H1 (cell line): ENCODE measurements around the gene ARHGEF25. TPM values are rescaled to one million over a fixed set of nuclear protein-coding genes. Genes with fewer than 3 reads are reported as not detected.

Experiments
- CTCF ChIA-PET: fragments of 300-600 bp; sonication (Branson Sonifier 250); formaldehyde crosslinking; loops from one replicate; lab custom pipeline; 2021; ENCODE audit not compliant: partially characterized antibody; lab: Charles Lee
- POLR2A ChIA-PET: fragments of 300-600 bp; sonication (Branson Sonifier 250); formaldehyde crosslinking; loops from one replicate; lab custom pipeline; 2021; ENCODE audit warnings: inconsistent platforms; ENCODE audit not compliant: partially characterized antibody; lab: Charles Lee
- DNase-seq, 2 experiments: peaks; one replicate each; pipeline versions ENCODE4 v3.0.0 to v3.0.0-alpha.2; 2010 to 2022; ENCODE audit warnings: low spot score in 2 of 2, low read depth in 1 of 2, mixed read lengths in 1 of 2
- FAIRE-seq: peaks from 2 replicates; lab custom pipeline; 2011; peaks lifted over from hg19 to GRCh38; lab: Jason Lieb, UNC
- H2AFZ ChIP-seq: 2 replicates; pipeline ENCODE4 v1.8.1; 2012; ENCODE audit warnings: low read length, inconsistent platforms
- H2AK5ac ChIP-seq: 2 replicates; pipeline ENCODE4 v1.6.1; 2013; ENCODE audit warnings: low read depth, low read length
- H2BK120ac ChIP-seq: replicated peaks from 2 replicates; pipeline ENCODE3; 2013; ENCODE audit warnings: low read depth, low read length, inconsistent platforms
- H2BK12ac ChIP-seq: 2 replicates; pipeline ENCODE4 v1.6.1; 2013; ENCODE audit warnings: low read depth, low read length
- H2BK15ac ChIP-seq: 2 replicates; pipeline ENCODE4 v1.6.1; 2013; ENCODE audit warnings: low read length
- H2BK20ac ChIP-seq: 2 replicates; pipeline ENCODE4 v1.6.1; 2013; ENCODE audit warnings: low read length
- H2BK5ac ChIP-seq: 2 replicates; pipeline ENCODE4 v1.6.1; 2013; ENCODE audit warnings: low read depth, low read length
- H3K14ac ChIP-seq: 2 replicates; pipeline ENCODE4 v1.6.1; 2013; ENCODE audit warnings: inconsistent platforms; ENCODE audit not compliant: insufficient read length
- H3K18ac ChIP-seq: 2 replicates; pipeline ENCODE4 v1.6.1; 2013; ENCODE audit warnings: low read length; ENCODE audit errors: extremely low read depth
- H3K23ac ChIP-seq: 2 replicates; pipeline ENCODE4 v1.6.1; 2013; ENCODE audit warnings: inconsistent platforms; ENCODE audit not compliant: insufficient read length
- H3K23me2 ChIP-seq: 2 replicates; pipeline ENCODE4 v1.6.1; 2013; ENCODE audit warnings: low read depth, low read length
- H3K27ac ChIP-seq: 2 replicates; pipeline ENCODE4 v1.6.1; 2011; ENCODE audit warnings: low read depth, low read length, inconsistent platforms
- H3K27me3 ChIP-seq, 4 experiments: replicated peaks in 1 of 4; 1 replicate in 1 of 4; 2 replicates in 3 of 4; pipeline versions ENCODE4 v1.6.1 to v1.8.1; 2011 to 2013; ENCODE audit warnings: low read length in 3 of 4, mild to moderate bottlenecking in 3 of 4, inconsistent platforms in 2 of 4, mixed read lengths in 2 of 4, moderate library complexity in 1 of 4; ENCODE audit not compliant: control insufficient read depth in 3 of 4, insufficient read depth in 3 of 4; ENCODE audit errors: extremely low read depth in 1 of 4
- H3K36me3 ChIP-seq, 4 experiments: 2 replicates each; pipeline versions ENCODE4 v1.6.1 to v1.8.1; 2011 to 2013; ENCODE audit warnings: mild to moderate bottlenecking in 4 of 4, low read length in 3 of 4, moderate library complexity in 2 of 4, control low read depth in 1 of 4, inconsistent platforms in 1 of 4; ENCODE audit not compliant: insufficient read depth in 4 of 4, control insufficient read depth in 2 of 4
- H3K4ac ChIP-seq: replicated peaks from 2 replicates; pipeline ENCODE3; 2013; ENCODE audit warnings: low read length, low read depth, mixed read lengths, inconsistent platforms; ENCODE audit not compliant: insufficient read length
- H3K4me1 ChIP-seq, 4 experiments: replicated peaks in 1 of 4; 1 replicate in 1 of 4; 2 replicates in 3 of 4; pipeline versions ENCODE4 v1.6.1 to v1.8.1; 2011 to 2013; ENCODE audit warnings: low read length in 3 of 4, inconsistent platforms in 2 of 4, mixed read lengths in 1 of 4; ENCODE audit not compliant: insufficient read depth in 4 of 4, control insufficient read depth in 3 of 4
- H3K4me2 ChIP-seq, 2 experiments: 2 replicates each; pipeline versions ENCODE4 v1.6.1 to v1.8.1; 2011 to 2013; ENCODE audit warnings: low read depth in 2 of 2, low read length in 2 of 2, control low read depth in 1 of 2, inconsistent platforms in 1 of 2, mild to moderate bottlenecking in 1 of 2; ENCODE audit not compliant: insufficient read depth in 1 of 2
- H3K4me3 ChIP-seq, 4 experiments: fragments of 200-600, 300-600 bp in 1 of 4; sonication (generic), shearing (Covaris generic), sonication (Bioruptor Twin) in 1 of 4; 2 replicates each; pipeline versions ENCODE4 v1.5.1 to v1.8.1; 2011 to 2016; ENCODE audit warnings: low read length in 4 of 4, low read depth in 3 of 4, control low read depth in 2 of 4, inconsistent platforms in 2 of 4, mild to moderate bottlenecking in 2 of 4, mixed read lengths in 1 of 4, moderate library complexity in 1 of 4; ENCODE audit not compliant: insufficient read depth in 2 of 4; ENCODE audit errors: extremely low read depth in 1 of 4
- H3K56ac ChIP-seq: replicated peaks from 2 replicates; pipeline ENCODE3; 2013; ENCODE audit warnings: low read depth, mild to moderate bottlenecking, mixed read lengths, low read length, inconsistent platforms; ENCODE audit not compliant: insufficient read length
- H3K79me1 ChIP-seq: 2 replicates; pipeline ENCODE4 v1.6.1; 2013; ENCODE audit warnings: low read depth, low read length, control low read depth
- H3K79me2 ChIP-seq, 2 experiments: 2 replicates each; pipeline versions ENCODE4 v1.6.1 to v1.8.1; 2012 to 2013; ENCODE audit warnings: low read length in 2 of 2, mild to moderate bottlenecking in 2 of 2, inconsistent platforms in 1 of 2; ENCODE audit not compliant: insufficient read depth in 2 of 2, control insufficient read depth in 1 of 2
- H3K9ac ChIP-seq, 4 experiments: replicated peaks in 1 of 4; 1 replicate in 1 of 4; 2 replicates in 3 of 4; pipeline versions ENCODE4 v1.6.1 to v1.8.1; 2011 to 2013; ENCODE audit warnings: low read depth in 3 of 4, low read length in 3 of 4, control low read depth in 2 of 4, mild to moderate bottlenecking in 2 of 4, moderate library complexity in 2 of 4, inconsistent platforms in 1 of 4; ENCODE audit errors: extremely low read depth in 1 of 4
- H3K9me3 ChIP-seq, 2 experiments: 2 replicates each; pipeline versions ENCODE4 v1.6.1 to v1.8.1; 2012 to 2013; ENCODE audit warnings: mild to moderate bottlenecking in 2 of 2, moderate library complexity in 2 of 2, control low read depth in 1 of 2, inconsistent platforms in 1 of 2, low read depth in 1 of 2, low read length in 1 of 2, mixed read lengths in 1 of 2; ENCODE audit not compliant: insufficient read depth in 2 of 2
- H4K20me1 ChIP-seq, 2 experiments: replicated peaks in 1 of 2; 2 replicates each; pipeline versions ENCODE3 to v1.8.1; 2011 to 2013; ENCODE audit warnings: inconsistent platforms in 2 of 2, low read length in 2 of 2, mild to moderate bottlenecking in 1 of 2; ENCODE audit not compliant: insufficient read depth in 2 of 2, control insufficient read depth in 1 of 2
- H4K5ac ChIP-seq: 2 replicates; pipeline ENCODE4 v1.6.1; 2013; ENCODE audit warnings: low read length, low read depth, mixed read lengths, inconsistent platforms; ENCODE audit not compliant: insufficient read length
- H4K8ac ChIP-seq: 2 replicates; pipeline ENCODE4 v1.8.0; 2013; ENCODE audit warnings: mild to moderate bottlenecking, moderate library complexity, low read length, inconsistent platforms; ENCODE audit not compliant: insufficient read depth; ENCODE audit errors: extremely low read depth
- H4K91ac ChIP-seq: replicated peaks from 2 replicates; pipeline ENCODE3; 2013; ENCODE audit warnings: low read length, mixed read lengths, inconsistent platforms; ENCODE audit not compliant: insufficient read length
- BACH1 ChIP-seq: IDR thresholded peaks from 2 replicates; pipeline ENCODE4 v1.6.1; 2012; ENCODE audit warnings: low read length, improper control_type of control experiment
- BCL11A ChIP-seq, 2 experiments: IDR thresholded peaks; one replicate each; pipeline ENCODE4 v1.6.1; 2011; ENCODE audit warnings: low read depth in 2 of 2, low read length in 2 of 2, mild to moderate bottlenecking in 2 of 2
- CHD1 ChIP-seq: IDR thresholded peaks from 2 replicates; pipeline ENCODE4 v1.6.1; 2012; ENCODE audit warnings: low read depth, low read length, improper control_type of control experiment
- SP2 ChIP-seq: IDR thresholded peaks from 2 replicates; pipeline ENCODE4 v1.6.1; 2012; ENCODE audit warnings: mild to moderate bottlenecking, low read length, inconsistent platforms
- SP4 ChIP-seq: IDR thresholded peaks from 2 replicates; pipeline ENCODE4 v1.6.1; 2012; ENCODE audit warnings: low read length, inconsistent platforms
- WGBS, 2 experiments: shearing (Covaris generic) in 1 of 2; methylation state at CpG; one replicate each; pipeline versions ENCODE4 v1.1.6 to v1.1.7; 2013 to 2015; ENCODE audit warnings: low lambda C conversion rate in 2 of 2, mixed read lengths in 2 of 2, inconsistent platforms in 1 of 2, low coverage in 1 of 2, missing lambda C conversion rate in 1 of 2; ENCODE audit not compliant: insufficient replicate concordance in 2 of 2, insufficient coverage in 1 of 2, insufficient read length in 1 of 2; ENCODE audit errors: extremely low coverage in 1 of 2, missing lambda C conversion rate in 1 of 2; 5-methylcytosine and 5-hydroxymethylcytosine counted together
- polyA plus RNA-seq, 7 experiments: library from polyadenylated mRNA; depleted of rRNA in 3 of 7; stranded (reverse) in 5 of 7; unstranded in 2 of 7; fragments of >200 nt in 5 of 7; fragments of 200-250 nt in 2 of 7; gene quantifications; 1 replicate in 5 of 7; 2 replicates in 1 of 7; 4 replicates in 1 of 7; pipeline versions ENCODE4 v1.2.1 to v1.2.3, GENCODE V29; 2011 to 2013; ENCODE audit warnings: missing spikeins in 2 of 7, mixed read lengths in 2 of 7
- total RNA-seq: library from RNA; stranded (reverse); fragmentation: NEBNext Ultra II Directional; extraction: Animal tissue kit (Norgen Biotek cat#: 25700); gene quantifications from 2 replicates; pipeline ENCODE4 v1.2.1, GENCODE V29; 2021

The ARHGEF25 gene
- total and polyA plus RNA-seq, 2 of the 8 experiments (the other 6 are each of a cell fraction or from before 2014, with no cell fraction given), result 5.9 to 8.8 TPM

GRCh38 chr12:57563358-57563757 lies 47.9 kb upstream of the ARHGEF25 start:
- no peak overlapping the region for H2AK5ac ChIP-seq
- no peak overlapping the region for H2BK20ac ChIP-seq
- H3K9ac ChIP-seq, result no peak overlapping the region
- no peak overlapping the region for H3K14ac ChIP-seq
- no peak for FAIRE-seq
- CTCF ChIA-PET, result no interaction called here
- no peak overlapping the region for H3K18ac ChIP-seq
- no peaks in the 10 kb centered on the region for H3K4me1 ChIP-seq
- peaks cover 2 to 30% (median 19%) of the 10 kb centered on the region in 4 experiments; a peak in 6 of 8 replicates for H3K36me3 ChIP-seq
- no peak overlapping the region for H4K5ac ChIP-seq
- H3K23me2 ChIP-seq, result no peaks in the 10 kb centered on the region
- H3K4me3 ChIP-seq, result no peak overlapping the region
- no peaks in the 10 kb centered on the region for H3K27me3 ChIP-seq
- no peak overlapping the region for H3K4me2 ChIP-seq
- TF ChIP-seq SP4 (no peak), BCL11A (IDR thresholded peaks at IDR 0.05; ENCODE audit: low read depth in 2 of 2, low read length in 2 of 2) (no peak), BACH1 (no peak), SP2 (no peak), CHD1 (no peak)
- TF ChIP-seq, all 59 proteins: peak for 0
- H3K23ac ChIP-seq, result no peak overlapping the region
- H4K8ac ChIP-seq, result no peak overlapping the region
- H2BK5ac ChIP-seq, result no peak overlapping the region
- H3K79me1 ChIP-seq, result no peaks in the 10 kb centered on the region
- no peak overlapping the region for H3K56ac ChIP-seq
- H2AFZ ChIP-seq, result no peak overlapping the region
- WGBS, 2 experiments, result 79% methylated on average over 4 of the region's 4 CpGs; no CpG with 5 or more reads in 1 of the 2 experiments
- peaks cover 0 to 2% of the 10 kb centered on the region in 2 experiments for H4K20me1 ChIP-seq
- H4K91ac ChIP-seq, result no peak overlapping the region
- H3K4ac ChIP-seq, result no peak overlapping the region
- no peaks in the 10 kb centered on the region for H3K9me3 ChIP-seq
- H2BK12ac ChIP-seq, result no peak overlapping the region
- peaks cover 0 to 4% of the 10 kb centered on the region in 2 experiments; a peak in 1 of 4 replicates for H3K79me2 ChIP-seq
- POLR2A ChIA-PET, result interaction anchor here (0.7 kb wide), 1 partner anchor 13 kb away, joined by 3 read pairs; no protein-coding TSS in a partner anchor
- H2BK15ac ChIP-seq, result no peak overlapping the region
- no peak for DNase-seq
- no peak overlapping the region for H3K27ac ChIP-seq
- no peak overlapping the region for H2BK120ac ChIP-seq
